Measurements from ENCODE around the gene IL17RD.

The IL17RD gene

GRCh38 chr3:57158813-57159738, 6.1 kb downstream of the IL17RD start:
- no peak for DNase-seq

- no peak for DNase-seq
Measured at GRCh38 chr3:57158325-57158724, 6.8 kb downstream of the IL17RD start.

- no peak for DNase-seq
Measured at GRCh38 chr3:57157545-57157944, 7.6 kb downstream of the IL17RD start.

GRCh38 chr3:57155310-57155643, 9.9 kb downstream of the IL17RD start:
- no peak for DNase-seq

- no peak for DNase-seq
Measured at GRCh38 chr3:57154470-57155309, 10.5 kb downstream of the IL17RD start.

- DNase-seq, result no peak
Measured at GRCh38 chr3:57152151-57153143, 12.7 kb downstream of the IL17RD start.

GRCh38 chr3:57151749-57152148, 13.4 kb downstream of the IL17RD start:
- DNase-seq, result no peak

- no peak for DNase-seq
Measured at GRCh38 chr3:57151021-57151449, 14.1 kb downstream of the IL17RD start.

GRCh38 chr3:57150113-57150581, 15.0 kb downstream of the IL17RD start:
- DNase-seq, result no peak

- DNase-seq, result no peak
Measured at GRCh38 chr3:57147071-57147470, 18.1 kb downstream of the IL17RD start.

- no peak for DNase-seq
Measured at GRCh38 chr3:57145852-57146251, 19.3 kb downstream of the IL17RD start.

GRCh38 chr3:57144952-57145351, 20.2 kb downstream of the IL17RD start:
- no peak for DNase-seq

- no peak for DNase-seq
Measured at GRCh38 chr3:57143886-57144459, 21.2 kb downstream of the IL17RD start.

GRCh38 chr3:57142411-57142723, 22.8 kb downstream of the IL17RD start:
- no peak for DNase-seq

- no peak for DNase-seq
Measured at GRCh38 chr3:57141719-57142410, 23.3 kb downstream of the IL17RD start.

GRCh38 chr3:57140894-57141293, 24.3 kb downstream of the IL17RD start:
- no peak for DNase-seq

GRCh38 chr3:57135964-57136719, 29.0 kb downstream of the IL17RD start:
- no peak for DNase-seq

GRCh38 chr3:57133157-57133556, 32.0 kb downstream of the IL17RD start:
- DNase-seq, result no peak

- no peak for DNase-seq
Measured at GRCh38 chr3:57132674-57133073, 32.5 kb downstream of the IL17RD start.

GRCh38 chr3:57131210-57131588, 34.0 kb downstream of the IL17RD start:
- no peak for DNase-seq

Measured in NCI-H187 treated with DMSO at 0.1 percent for 48 hours (cell line).